NB4 (cell line): ENCODE data around the gene PRUNE2.
A peak's percentile ranks its signal among the peaks of the same experiment; 100 is the strongest.

Experiments
- DNase-seq: peaks from one replicate; pipeline ENCODE4 v3.0.0; 2010; ENCODE audit warnings: low read depth
- H3K4me3 ChIP-seq: one replicate; pipeline ENCODE4 v1.5.1; 2011; ENCODE audit warnings: mild to moderate bottlenecking, low read depth, low read length, moderate library complexity
- MYC ChIP-seq: IDR thresholded peaks from 2 replicates; pipeline ENCODE4 v1.6.1; 2011; ENCODE audit warnings: low read depth, low read length
- POLR2A ChIP-seq: IDR thresholded peaks from 2 replicates; pipeline ENCODE4 v1.6.1; 2011; ENCODE audit warnings: mild to moderate bottlenecking; ENCODE audit not compliant: insufficient read length; ENCODE audit errors: extremely low read depth
- TF ChIP-seq, protein P1 (sequence below): IDR thresholded peaks from 2 replicates; pipeline ENCODE4 v1.6.1; 2011; ENCODE audit warnings: low read depth, low read length
- TF ChIP-seq, protein P2 (sequence below): IDR thresholded peaks from one replicate; pipeline ENCODE4 v1.5.1; 2012; ENCODE audit warnings: low read depth, low read length

The PRUNE2 gene

DNA sequence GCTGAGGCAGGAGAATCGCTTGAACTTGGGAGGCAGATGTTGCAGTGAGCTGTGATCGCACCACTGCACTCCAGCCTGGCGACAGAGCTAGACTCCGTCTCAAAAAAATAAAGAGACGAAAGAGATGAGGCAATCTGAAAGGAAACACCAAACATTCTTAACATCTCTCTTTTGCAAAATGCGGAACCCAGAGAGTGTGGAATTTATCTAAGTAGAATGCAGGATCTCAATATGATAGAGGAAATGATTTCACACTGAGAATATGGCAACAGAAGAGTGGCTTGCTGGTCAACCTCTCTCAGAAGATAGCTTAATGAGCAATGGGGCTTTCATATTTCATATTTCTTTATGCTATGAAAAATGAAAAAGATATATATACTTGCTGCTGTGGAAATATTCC is 175.1 kb downstream of the PRUNE2 start:
- no peak overlapping the region for H3K4me3 ChIP-seq
- DNase-seq = no peak
- TF ChIP-seq POLR2A (no peak), MYC (no peak)
- TF ChIP-seq, protein P1, sequence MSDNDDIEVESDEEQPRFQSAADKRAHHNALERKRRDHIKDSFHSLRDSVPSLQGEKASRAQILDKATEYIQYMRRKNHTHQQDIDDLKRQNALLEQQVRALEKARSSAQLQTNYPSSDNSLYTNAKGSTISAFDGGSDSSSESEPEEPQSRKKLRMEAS = no peak
- TF ChIP-seq, protein P2, sequence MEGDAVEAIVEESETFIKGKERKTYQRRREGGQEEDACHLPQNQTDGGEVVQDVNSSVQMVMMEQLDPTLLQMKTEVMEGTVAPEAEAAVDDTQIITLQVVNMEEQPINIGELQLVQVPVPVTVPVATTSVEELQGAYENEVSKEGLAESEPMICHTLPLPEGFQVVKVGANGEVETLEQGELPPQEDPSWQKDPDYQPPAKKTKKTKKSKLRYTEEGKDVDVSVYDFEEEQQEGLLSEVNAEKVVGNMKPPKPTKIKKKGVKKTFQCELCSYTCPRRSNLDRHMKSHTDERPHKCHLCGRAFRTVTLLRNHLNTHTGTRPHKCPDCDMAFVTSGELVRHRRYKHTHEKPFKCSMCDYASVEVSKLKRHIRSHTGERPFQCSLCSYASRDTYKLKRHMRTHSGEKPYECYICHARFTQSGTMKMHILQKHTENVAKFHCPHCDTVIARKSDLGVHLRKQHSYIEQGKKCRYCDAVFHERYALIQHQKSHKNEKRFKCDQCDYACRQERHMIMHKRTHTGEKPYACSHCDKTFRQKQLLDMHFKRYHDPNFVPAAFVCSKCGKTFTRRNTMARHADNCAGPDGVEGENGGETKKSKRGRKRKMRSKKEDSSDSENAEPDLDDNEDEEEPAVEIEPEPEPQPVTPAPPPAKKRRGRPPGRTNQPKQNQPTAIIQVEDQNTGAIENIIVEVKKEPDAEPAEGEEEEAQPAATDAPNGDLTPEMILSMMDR = no peak

DNA sequence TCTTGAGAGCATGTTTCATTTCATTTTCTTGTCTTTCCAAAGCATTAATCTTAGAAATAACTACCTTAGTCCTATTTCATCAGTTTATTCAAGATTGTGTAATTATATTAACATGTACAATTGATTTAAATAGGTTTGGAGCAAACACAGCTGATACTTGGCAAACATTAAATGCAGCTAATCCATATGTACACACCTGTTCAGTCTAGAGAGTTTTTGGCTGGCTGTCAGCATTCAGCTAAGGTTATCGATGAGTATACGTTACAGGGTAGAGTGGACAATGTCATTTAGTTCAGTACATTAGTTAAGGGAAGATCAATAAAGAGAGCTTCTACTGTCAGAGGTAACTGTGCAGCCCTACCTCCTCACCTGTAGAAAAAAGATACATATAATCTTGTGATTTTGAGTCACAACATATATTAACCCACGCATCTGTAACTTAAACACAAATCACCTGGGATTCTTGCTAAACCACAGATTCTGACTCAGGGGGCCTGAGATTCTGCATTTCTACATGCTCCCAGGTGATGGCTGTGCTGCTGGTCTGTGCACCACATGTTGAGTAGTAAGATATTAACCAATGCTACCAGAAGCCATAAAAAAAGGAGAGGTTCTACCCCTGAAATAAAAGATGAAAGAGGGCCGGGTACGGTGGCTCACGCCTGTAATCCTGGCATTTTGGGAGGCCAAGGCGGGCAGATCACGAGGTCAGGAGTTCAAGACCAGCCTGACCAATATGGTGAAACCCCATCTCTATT is 175.8 kb downstream of the PRUNE2 start:
- no peak for TF ChIP-seq POLR2A
- TF ChIP-seq, protein P1 = no peak
- no peak for TF ChIP-seq MYC
- TF ChIP-seq, protein P2 = no peak
- no peak overlapping the region for H3K4me3 ChIP-seq
- DNase-seq = no peak

DNA sequence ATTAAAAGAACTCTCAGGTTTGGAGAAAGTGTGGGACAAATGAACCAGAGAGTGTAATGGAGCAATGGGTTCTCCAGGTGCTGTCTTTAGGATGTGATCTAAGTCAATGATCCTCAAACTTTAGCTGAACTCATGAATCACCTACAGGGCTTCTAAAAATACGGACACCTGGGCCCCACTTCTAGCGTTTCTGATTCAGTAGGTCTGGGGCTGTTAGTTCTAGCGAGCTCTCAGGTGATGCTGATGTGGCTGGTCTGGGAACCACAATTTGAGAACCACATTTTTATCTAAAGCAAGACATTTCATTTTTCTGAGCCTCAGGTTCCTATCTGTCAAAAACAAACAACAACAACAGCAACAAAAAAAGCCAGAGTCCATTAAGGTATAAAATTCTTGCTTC is 176.8 kb downstream of the PRUNE2 start:
- H3K4me3 ChIP-seq = no peak overlapping the region
- no peak for DNase-seq
- TF ChIP-seq, protein P1 = no peak
- TF ChIP-seq MYC (no peak), POLR2A (no peak)
- TF ChIP-seq, protein P2 = no peak

DNA sequence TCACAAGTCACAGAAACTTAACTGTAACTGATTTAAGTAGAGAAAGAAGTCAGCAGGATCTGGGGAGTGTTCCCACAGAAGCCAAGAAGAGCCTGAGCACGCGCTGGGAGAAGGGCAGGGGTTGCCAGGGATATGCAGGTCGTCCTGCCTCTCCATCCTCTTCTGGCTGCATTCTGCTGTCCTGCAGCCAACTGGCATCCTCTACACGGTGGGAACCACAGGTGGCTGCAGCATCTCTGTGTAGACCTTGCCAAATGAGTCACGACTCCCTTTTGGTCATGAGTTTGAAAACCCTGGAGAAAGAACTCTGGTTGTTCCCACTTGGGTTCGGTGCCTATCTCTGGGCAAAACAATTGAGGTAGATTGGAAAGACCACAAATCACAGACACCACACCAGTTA is 180.0 kb downstream of the PRUNE2 start:
- TF ChIP-seq, protein P2 = no peak
- TF ChIP-seq MYC = no peak
- TF ChIP-seq, protein P1 = no peak
- no peak for TF ChIP-seq POLR2A
- H3K4me3 ChIP-seq = no peak overlapping the region
- no peak for DNase-seq

DNA sequence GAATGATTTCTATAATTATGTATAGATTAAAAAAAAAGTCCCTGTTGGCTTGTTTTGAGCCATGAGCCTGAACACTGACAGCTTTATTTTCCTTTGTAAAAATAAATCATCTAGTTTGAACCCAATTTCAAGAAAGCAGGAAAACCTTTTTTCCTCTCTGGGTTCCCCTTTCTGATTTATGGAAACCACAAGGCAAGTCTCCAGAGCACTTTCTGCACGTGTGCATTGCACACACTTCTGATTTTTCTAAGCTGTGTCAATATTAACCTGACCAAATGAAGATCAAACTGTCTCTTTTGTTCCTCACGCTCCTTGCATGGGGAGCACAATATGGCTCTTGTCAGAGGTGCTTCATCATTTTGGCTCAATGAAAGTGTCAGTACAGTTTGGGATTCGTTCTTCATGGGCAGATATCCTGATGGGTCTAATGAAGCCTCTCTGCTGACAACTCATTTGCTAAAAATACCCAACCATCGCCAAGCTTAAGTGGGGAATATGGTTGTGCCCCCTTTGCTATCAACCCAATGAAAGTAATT is 180.8 kb downstream of the PRUNE2 start:
- H3K4me3 ChIP-seq = no peak overlapping the region
- DNase-seq = peak; percentile 7
- TF ChIP-seq, protein P1 = 0 out of 2 replicates have a peak, but pooled peaks have one; percentile 13
- TF ChIP-seq, protein P2 = no peak
